Lower lobe of right lung (tissue), 2 donors: ENCODE measurements around the gene DCAF15. TPM values are rescaled to one million over a fixed set of nuclear protein-coding genes. Genes with fewer than 3 reads are reported as not detected.

Experiments used
- ATAC-seq, 2 donors: fragments of 200-7000 bp; cut with Tn5 transposase; one replicate each; pipeline ENCODE4 v1.9.1; 2020 to 2022; ENCODE audit warnings: mild to moderate bottlenecking in 2 of 2, moderate library complexity in 2 of 2
- DNase-seq: peaks from one replicate; pipeline ENCODE4 v3.0.0-alpha.2; 2020
- H3K27ac ChIP-seq: fragments of 200-600 bp; one replicate; pipeline ENCODE4 v1.8.0; 2022
- H3K27me3 ChIP-seq: fragments of 200-600 bp; one replicate; pipeline ENCODE4 v1.8.0; 2022; ENCODE audit warnings: low read depth
- H3K36me3 ChIP-seq: fragments of 200-600 bp; one replicate; pipeline ENCODE4 v1.8.0; 2022; ENCODE audit warnings: mild to moderate bottlenecking
- H3K4me1 ChIP-seq: fragments of 200-600 bp; one replicate; pipeline ENCODE4 v1.8.0; 2022
- H3K4me3 ChIP-seq: fragments of 200-600 bp; one replicate; pipeline ENCODE4 v1.8.0; 2022; ENCODE audit warnings: mild to moderate bottlenecking
- H3K9me3 ChIP-seq: fragments of 200-600 bp; one replicate; pipeline ENCODE4 v1.8.0; 2022
- intact Hi-C: fragments of 100-400 bp; cut with DNase I; formaldehyde crosslinking; loops from one replicate; pipeline ENCODE4 v1.11.0; 2022
- total RNA-seq: library from RNA; stranded (reverse); fragmentation: NEBNext Ultra II Directional; extraction: Animal tissue kit (Norgen Biotek cat#: 25700); gene quantifications from one replicate; pipeline ENCODE4 v1.2.1, GENCODE V29; 2021
- TF ChIP-seq, protein P1 (sequence below): fragments of 200-600 bp; IDR thresholded peaks from one replicate; pipeline ENCODE4 v1.8.0; 2022; ENCODE audit warnings: antibody characterized with exemption, mild to moderate bottlenecking
- donor health status: DM: no; HTN: yes; CAD: no; lungs with severe emphysema.

The DCAF15 gene
- total RNA-seq, 1 donor from 2014 or later = 28.4 TPM

- H3K4me3 ChIP-seq = peak within 1 kb of the TSS; percentile 67
- DNase-seq (peak; percentile 100), ATAC-seq (peak; percentile 91 to 94)
- intact Hi-C loops = no loop called here
- no peaks in the 10 kb centered on the region for H3K27me3 ChIP-seq
- H3K27ac ChIP-seq = peak within 1 kb of the TSS; percentile 100
- TF ChIP-seq, protein P1, sequence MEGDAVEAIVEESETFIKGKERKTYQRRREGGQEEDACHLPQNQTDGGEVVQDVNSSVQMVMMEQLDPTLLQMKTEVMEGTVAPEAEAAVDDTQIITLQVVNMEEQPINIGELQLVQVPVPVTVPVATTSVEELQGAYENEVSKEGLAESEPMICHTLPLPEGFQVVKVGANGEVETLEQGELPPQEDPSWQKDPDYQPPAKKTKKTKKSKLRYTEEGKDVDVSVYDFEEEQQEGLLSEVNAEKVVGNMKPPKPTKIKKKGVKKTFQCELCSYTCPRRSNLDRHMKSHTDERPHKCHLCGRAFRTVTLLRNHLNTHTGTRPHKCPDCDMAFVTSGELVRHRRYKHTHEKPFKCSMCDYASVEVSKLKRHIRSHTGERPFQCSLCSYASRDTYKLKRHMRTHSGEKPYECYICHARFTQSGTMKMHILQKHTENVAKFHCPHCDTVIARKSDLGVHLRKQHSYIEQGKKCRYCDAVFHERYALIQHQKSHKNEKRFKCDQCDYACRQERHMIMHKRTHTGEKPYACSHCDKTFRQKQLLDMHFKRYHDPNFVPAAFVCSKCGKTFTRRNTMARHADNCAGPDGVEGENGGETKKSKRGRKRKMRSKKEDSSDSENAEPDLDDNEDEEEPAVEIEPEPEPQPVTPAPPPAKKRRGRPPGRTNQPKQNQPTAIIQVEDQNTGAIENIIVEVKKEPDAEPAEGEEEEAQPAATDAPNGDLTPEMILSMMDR = no peak
- peaks cover 32% of the 10 kb centered on the region for H3K4me1 ChIP-seq
- H3K9me3 ChIP-seq = no peaks in the 10 kb centered on the region
- no peaks in the 10 kb centered on the region for H3K36me3 ChIP-seq
Measured at GRCh38 chr19:14006085-14006765, 53.9 kb downstream of the DCAF15 start, which contains the start of gene RFX1. Gene RFX1 (minus strand): TSS chr19:14006320. CDS start chr19:13993843, 12,477 bp downstream.

DNA sequence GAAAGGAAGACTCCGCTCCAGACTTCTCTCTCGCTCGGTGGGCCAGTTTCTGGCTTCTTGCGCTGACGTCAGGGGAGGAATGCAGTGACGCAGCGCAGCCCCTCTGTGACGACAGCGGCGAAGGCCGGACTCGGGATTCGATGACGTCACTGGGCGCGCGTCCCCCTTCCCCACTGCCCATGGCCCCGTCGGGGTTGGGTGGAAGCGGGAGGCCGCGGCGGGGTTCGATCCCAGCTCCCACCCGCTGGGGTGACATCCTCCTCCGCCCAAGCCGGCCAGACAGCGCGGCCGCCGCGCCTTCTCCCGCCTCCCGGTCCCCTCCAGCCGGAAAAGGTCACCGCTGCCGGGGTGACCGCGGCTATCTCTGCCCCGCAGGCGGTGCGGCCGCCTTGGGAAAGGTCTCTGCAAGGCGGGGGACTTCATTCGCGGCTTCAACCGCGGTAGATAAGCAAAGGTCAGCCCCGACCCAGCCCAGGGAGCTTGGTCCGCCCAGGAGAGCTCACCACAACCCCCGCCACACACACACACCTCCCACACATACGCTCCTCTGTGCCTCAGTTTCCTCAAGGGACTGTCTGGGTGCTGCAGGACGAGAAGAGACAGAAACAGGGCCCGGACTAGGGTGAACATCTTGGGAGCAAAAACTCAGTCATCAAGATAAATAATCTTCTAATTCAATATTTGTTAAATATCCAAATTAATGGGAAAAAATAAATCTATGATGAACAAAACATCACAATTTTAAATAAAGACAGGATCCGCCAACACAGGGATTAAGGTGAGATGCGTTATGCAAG, 54.7 kb downstream of the DCAF15 start:
- ATAC-seq (peak; percentile 65), DNase-seq (peak; percentile 92)
- Histone ChIP-seq H3K27me3 (no peaks in the 10 kb centered on the region), H3K27ac (peak overlapping the region; percentile 100), H3K9me3 (no peaks in the 10 kb centered on the region), H3K4me3 (peak overlapping the region; percentile 67), H3K36me3 (no peaks in the 10 kb centered on the region), H3K4me1 (peaks cover 32% of the 10 kb centered on the region)
- intact Hi-C loops = no loop called here
- TF ChIP-seq, protein P1 = no peak

Other genes with a start within 250 kb of the DCAF15 start
- 30.4 TPM for gene MRI1, start 188.0 kb upstream of the DCAF15 start, total RNA-seq
- 68.0 TPM for gene C19orf53, start 178.1 kb upstream of the DCAF15 start, total RNA-seq
- 7.4 TPM for gene ZSWIM4, start 157.1 kb upstream of the DCAF15 start, total RNA-seq
- gene NANOS3, start 75.4 kb upstream of the DCAF15 start, total RNA-seq = 0.68 TPM
- 2.0 TPM for gene BRME1, start 46.4 kb upstream of the DCAF15 start, total RNA-seq
- gene CC2D1A, start 46.3 kb upstream of the DCAF15 start, total RNA-seq = 32.4 TPM
- 2.7 TPM for gene PODNL1, start 14.1 kb upstream of the DCAF15 start, total RNA-seq
- 17.8 TPM for gene RFX1, start 53.8 kb downstream of the DCAF15 start, total RNA-seq
- gene RLN3, start 75.6 kb downstream of the DCAF15 start, total RNA-seq = not detected
- 20.4 TPM for gene IL27RA, start 79.3 kb downstream of the DCAF15 start, total RNA-seq
- 7.7 TPM for gene PALM3, start 109.6 kb downstream of the DCAF15 start, total RNA-seq
- gene MISP3, start 120.3 kb downstream of the DCAF15 start, total RNA-seq = 7.1 TPM
- not detected for gene C19orf67, start 133.3 kb downstream of the DCAF15 start, total RNA-seq
- 51.4 TPM for gene SAMD1, start 138.2 kb downstream of the DCAF15 start, total RNA-seq
- gene PRKACA, start 165.3 kb downstream of the DCAF15 start, total RNA-seq = 87.1 TPM
- 2.6 TPM for gene ASF1B, start 184.1 kb downstream of the DCAF15 start, total RNA-seq